Stimulated activated naive CD8-positive, alpha-beta T cell treated with anti-CD3 and anti-CD28 coated beads, Interleukin-15, amount 100 ng/mL, for 72 hours (primary cell): Measurements from ENCODE around the gene ZNF831.

Experiments used
- ATAC-seq: fragments of 150-1000 bp; cut with Tn5 transposase; 2 replicates; pipeline ENCODE4 v1.10.0; 2021; ENCODE audit warnings: mild to moderate bottlenecking, moderate library complexity
- DNase-seq, 2 donors: peaks; one replicate each; pipeline ENCODE4 v3.0.0; 2021 to 2022
- H3K27ac Mint-ChIP-seq, 2 donors: one replicate each; pipeline ENCODE4 v1.8.0; 2022; ENCODE audit warnings: mild to moderate bottlenecking in 2 of 2, mixed read lengths in 2 of 2, moderate library complexity in 2 of 2
- H3K27me3 Mint-ChIP-seq: one replicate; pipeline ENCODE4 v1.8.0; 2022; ENCODE audit warnings: mixed read lengths
- H3K4me1 Mint-ChIP-seq: one replicate; pipeline ENCODE4 v1.8.0; 2022; ENCODE audit warnings: mild to moderate bottlenecking, mixed read lengths
- H3K4me3 Mint-ChIP-seq, 2 donors: one replicate each; pipeline ENCODE4 v1.8.0; 2022; ENCODE audit warnings: mild to moderate bottlenecking in 2 of 2, mixed read lengths in 2 of 2, moderate library complexity in 1 of 2
- H3K9me3 Mint-ChIP-seq, 2 donors: one replicate each; pipeline ENCODE4 v1.8.0; 2022; ENCODE audit warnings: mixed read lengths in 2 of 2

ZNF831 gene

GRCh38 chr20:59291740-59292383, 128.2 kb downstream of the ZNF831 start:
- Mint-ChIP-seq H3K9me3 (no peaks in the 10 kb centered on the region), H3K4me1 (no peaks in the 10 kb centered on the region), H3K4me3 (no peak overlapping the region), H3K27me3 (peaks cover 19% of the 10 kb centered on the region), H3K27ac (no peak overlapping the region)
- no peak for DNase-seq
- no peak for ATAC-seq

- no peaks in the 10 kb centered on the region for H3K4me1 Mint-ChIP-seq
- no peaks in the 10 kb centered on the region for H3K9me3 Mint-ChIP-seq
- H3K27ac Mint-ChIP-seq = no peak overlapping the region
- no peak for ATAC-seq
- no peak for DNase-seq
- H3K4me3 Mint-ChIP-seq = no peak overlapping the region
- H3K27me3 Mint-ChIP-seq = peaks cover 43% of the 10 kb centered on the region
Measured at GRCh38 chr20:59295531-59295930, 131.9 kb downstream of the ZNF831 start.

- H3K27me3 Mint-ChIP-seq = peaks cover 64% of the 10 kb centered on the region
- no peaks in the 10 kb centered on the region for H3K9me3 Mint-ChIP-seq
- no peaks in the 10 kb centered on the region for H3K4me1 Mint-ChIP-seq
- H3K4me3 Mint-ChIP-seq = no peak overlapping the region
- DNase-seq (no peak), ATAC-seq (no peak)
- no peak overlapping the region for H3K27ac Mint-ChIP-seq
Measured at GRCh38 chr20:59297686-59298085, 134.1 kb downstream of the ZNF831 start.

GRCh38 chr20:59299945-59300332, 136.3 kb downstream of the ZNF831 start:
- H3K9me3 Mint-ChIP-seq = no peaks in the 10 kb centered on the region
- DNase-seq (no peak), ATAC-seq (no peak)
- H3K27me3 Mint-ChIP-seq = peaks cover 75% of the 10 kb centered on the region
- peaks cover 6% of the 10 kb centered on the region for H3K4me1 Mint-ChIP-seq
- no peak overlapping the region for H3K4me3 Mint-ChIP-seq
- no peak overlapping the region for H3K27ac Mint-ChIP-seq

GRCh38 chr20:59300333-59301081, 136.9 kb downstream of the ZNF831 start, which contains the start of gene EDN3:
TSS of gene EDN3 (plus strand) at chr20:59300611. CDS start at chr20:59300813, 202 bp downstream.
- Mint-ChIP-seq H3K27ac (no peak within 1 kb of the TSS), H3K4me1 (peaks cover 6% of the 10 kb centered on the region), H3K27me3 (peaks cover 81% of the 10 kb centered on the region), H3K9me3 (no peaks in the 10 kb centered on the region), H3K4me3 (no peak within 1 kb of the TSS)
- ATAC-seq (no peak), DNase-seq (no peak)

GRCh38 chr20:59301343-59302007, 137.9 kb downstream of the ZNF831 start:
- H3K27me3 Mint-ChIP-seq = peaks cover 77% of the 10 kb centered on the region
- no peaks in the 10 kb centered on the region for H3K9me3 Mint-ChIP-seq
- no peak overlapping the region for H3K4me3 Mint-ChIP-seq
- H3K27ac Mint-ChIP-seq = no peak overlapping the region
- H3K4me1 Mint-ChIP-seq = peaks cover 6% of the 10 kb centered on the region
- DNase-seq (no peak), ATAC-seq (no peak)

- no peaks in the 10 kb centered on the region for H3K9me3 Mint-ChIP-seq
- DNase-seq (no peak), ATAC-seq (no peak)
- H3K27me3 Mint-ChIP-seq = peaks cover 44% of the 10 kb centered on the region
- peaks cover 6% of the 10 kb centered on the region for H3K4me1 Mint-ChIP-seq
- H3K4me3 Mint-ChIP-seq = no peak overlapping the region
- H3K27ac Mint-ChIP-seq = no peak overlapping the region
Measured at GRCh38 chr20:59305908-59306655, 142.5 kb downstream of the ZNF831 start.

- H3K27me3 Mint-ChIP-seq = peaks cover 32% of the 10 kb centered on the region
- ATAC-seq = no peak
- H3K4me1 Mint-ChIP-seq = peaks cover 6% of the 10 kb centered on the region
Measured at GRCh38 chr20:59307270-59307669, 143.6 kb downstream of the ZNF831 start.

More at GRCh38 chr20:59307270-59307669, 143.6 kb downstream of the ZNF831 start:
- no peaks in the 10 kb centered on the region for H3K9me3 Mint-ChIP-seq
- no peak overlapping the region for H3K4me3 Mint-ChIP-seq
- H3K27ac Mint-ChIP-seq = no peak overlapping the region
- DNase-seq = no peak
